T-helper 1 cell (primary cell): Measurements from ENCODE around the gene ESAM.

Experiments used
- DNase-seq, 5 donors: peaks; one replicate each; pipeline ENCODE4 v3.0.0-alpha.2; 2012 to 2020

The ESAM gene

DNA sequence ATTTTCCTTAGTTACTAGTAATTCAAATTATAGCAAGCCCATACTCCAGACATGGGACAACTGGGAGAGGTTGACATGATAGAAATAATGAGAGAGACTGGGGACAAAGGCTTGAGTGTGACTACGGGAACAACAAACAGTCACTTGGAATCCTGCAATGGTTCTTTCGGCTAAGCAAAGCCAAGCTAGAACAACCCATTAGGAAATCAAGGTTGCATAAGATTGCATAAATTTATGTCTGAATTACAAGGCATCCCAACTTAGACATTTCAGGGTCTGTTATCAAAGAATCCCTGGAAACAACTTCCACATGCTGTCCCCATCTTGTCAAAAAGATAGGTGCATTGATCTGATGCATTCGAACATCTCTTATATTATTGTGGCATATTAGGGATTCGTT, 32.5 kb downstream of the ESAM start:
- no peak for DNase-seq

DNA sequence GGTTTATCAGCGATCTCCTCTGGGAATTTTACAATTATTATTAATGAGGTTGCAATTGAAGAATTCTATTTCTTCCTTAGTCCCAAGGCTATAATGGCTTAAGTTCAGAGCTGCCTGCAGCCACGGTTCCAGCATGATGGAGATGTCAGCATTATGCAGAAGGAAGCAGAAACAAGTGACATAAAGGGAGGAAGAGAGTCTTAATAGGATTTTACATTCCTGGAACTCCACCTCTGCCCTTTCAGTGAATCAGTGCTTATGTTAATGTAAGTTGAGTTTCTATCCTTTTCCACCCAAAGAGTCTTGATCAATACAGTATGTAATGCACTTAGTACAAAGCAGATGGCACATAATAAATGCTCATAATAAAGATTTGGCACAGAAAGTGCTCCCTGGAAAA, 34.0 kb downstream of the ESAM start:
- no peak for DNase-seq

DNA sequence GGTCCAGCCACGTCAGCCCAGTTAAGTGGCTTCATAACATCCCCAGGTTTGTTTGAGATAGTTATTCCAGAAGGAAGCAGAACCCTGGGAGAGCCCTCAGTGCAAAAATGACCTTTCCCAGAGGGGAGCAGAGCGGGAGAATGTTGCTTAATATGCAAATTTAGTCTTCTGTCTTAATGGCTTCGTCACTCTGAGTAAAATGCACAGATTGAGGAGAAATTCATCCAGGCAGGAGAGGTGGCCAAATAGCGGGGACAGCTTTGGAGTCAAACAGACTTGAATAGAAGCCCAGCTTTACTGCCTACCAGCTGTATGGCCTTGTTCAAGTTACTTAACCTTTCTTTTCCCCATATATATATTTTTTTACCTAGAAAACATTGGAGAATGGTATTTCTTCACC, 34.6 kb downstream of the ESAM start:
- DNase-seq: no peak

DNA sequence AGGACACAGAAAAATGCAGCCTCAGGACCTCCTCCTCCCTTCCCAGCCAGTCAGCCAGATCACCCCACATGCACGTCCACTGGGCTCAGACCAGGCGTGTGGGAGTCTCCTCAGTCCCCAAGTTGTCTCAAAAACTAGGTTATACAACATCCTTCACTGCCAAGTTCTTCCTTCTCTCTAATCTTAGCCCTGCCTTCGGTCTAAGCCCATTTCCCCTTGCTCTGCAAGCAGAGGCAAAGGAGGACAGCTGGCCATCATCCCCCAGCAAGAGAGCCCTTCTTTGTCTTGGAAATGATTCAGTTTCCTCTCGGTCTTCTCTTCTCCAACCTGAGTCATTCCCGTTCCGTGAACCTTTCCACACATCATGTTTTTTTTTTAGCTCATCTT, 36.4 kb downstream of the ESAM start:
- no peak for DNase-seq

DNA sequence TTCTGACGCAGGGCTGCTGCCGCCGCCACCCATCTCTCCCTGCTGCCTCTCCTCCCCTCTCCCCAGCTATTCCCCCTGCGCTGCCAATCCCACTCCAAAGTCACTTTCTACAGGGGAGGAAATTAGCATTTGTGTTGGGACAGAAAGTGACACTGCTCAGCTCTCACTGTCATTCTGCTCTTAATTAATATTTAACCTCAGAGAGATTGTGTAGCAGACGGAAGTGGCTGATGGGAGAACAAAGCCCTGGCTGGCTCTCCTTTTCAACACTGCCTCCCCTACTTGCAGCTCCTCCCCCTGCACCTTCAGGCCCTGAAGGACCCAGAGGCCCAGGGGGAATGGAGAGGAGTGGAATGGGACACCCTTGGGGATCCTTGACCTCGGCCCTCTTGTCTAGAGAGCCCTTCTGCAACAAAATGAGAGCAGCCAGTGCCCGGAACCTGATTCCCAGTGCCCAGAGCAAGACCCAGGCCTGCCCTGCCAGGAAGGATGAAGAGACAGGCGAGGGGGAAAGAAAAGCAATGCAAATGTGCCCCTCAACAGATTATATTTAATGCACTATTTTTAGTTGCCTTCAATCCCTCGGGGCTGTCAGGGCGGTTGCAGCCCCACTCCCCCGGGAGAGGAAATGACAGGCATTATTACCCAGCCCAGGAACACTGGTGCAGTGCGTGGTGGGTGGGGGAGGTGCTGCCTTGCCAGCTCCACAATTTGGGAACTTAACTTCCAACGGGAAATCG, 36.9 kb downstream of the ESAM start:
- no peak for DNase-seq

DNA sequence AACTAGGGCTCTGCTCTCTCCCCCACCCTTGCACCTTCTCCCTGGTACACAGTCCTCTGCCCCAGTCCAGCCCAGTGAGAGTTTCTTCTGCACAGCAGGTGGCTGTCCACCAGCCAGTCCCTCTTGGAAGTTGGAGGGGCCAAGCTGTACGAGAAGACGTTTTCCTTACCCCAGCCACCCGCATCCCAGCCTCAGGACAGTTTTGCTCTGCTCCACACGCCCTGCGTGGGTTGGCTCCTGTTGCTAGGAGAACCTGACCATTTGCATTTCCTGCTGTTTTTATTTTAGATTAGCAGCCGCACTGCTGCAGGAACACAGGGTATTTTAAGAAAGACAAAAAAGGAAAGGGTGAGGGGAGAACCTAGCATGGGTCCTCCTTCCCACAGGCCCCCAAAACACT, 39.9 kb downstream of the ESAM start:
- DNase-seq: no peak

DNA sequence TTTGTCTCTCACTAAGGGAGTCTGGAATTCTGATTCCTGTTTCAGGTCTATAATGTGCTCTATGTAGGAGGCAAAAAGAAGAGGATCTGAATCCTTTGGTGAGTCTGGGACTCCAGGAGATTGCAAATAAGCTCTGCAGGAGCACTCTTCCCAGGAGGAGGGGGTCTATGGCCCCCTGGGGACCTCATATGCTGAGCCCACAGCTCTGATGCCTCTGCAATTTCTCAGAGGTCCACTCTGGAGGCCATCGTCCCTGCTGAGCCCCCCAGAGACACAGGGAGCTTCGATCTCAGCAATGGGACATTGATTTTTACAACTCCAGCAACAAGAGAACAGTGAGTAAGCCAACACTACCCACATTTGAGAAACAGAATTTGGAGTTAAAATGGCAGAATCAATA, 42.6 kb downstream of the ESAM start:
- DNase-seq: no peak

DNA sequence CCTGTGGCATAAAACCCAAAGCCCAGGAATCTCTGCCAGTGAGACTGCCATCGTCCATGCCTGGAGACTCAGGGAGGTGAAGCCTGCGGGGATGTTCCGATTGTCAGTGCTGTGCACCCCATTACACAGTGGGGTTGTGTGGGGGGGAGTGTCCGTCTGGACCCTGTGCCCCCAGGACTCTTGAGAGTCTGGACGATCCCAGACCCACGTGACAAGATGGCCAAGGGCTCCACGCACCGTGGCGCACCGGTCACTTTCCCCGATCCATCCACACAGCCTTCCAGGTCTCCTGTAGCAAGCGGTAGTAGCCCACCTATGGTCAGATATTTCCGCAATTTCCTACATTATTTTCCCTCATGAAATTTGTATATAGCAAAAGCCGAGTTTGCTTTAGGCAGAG, 43.3 kb downstream of the ESAM start:
- no peak for DNase-seq

DNA sequence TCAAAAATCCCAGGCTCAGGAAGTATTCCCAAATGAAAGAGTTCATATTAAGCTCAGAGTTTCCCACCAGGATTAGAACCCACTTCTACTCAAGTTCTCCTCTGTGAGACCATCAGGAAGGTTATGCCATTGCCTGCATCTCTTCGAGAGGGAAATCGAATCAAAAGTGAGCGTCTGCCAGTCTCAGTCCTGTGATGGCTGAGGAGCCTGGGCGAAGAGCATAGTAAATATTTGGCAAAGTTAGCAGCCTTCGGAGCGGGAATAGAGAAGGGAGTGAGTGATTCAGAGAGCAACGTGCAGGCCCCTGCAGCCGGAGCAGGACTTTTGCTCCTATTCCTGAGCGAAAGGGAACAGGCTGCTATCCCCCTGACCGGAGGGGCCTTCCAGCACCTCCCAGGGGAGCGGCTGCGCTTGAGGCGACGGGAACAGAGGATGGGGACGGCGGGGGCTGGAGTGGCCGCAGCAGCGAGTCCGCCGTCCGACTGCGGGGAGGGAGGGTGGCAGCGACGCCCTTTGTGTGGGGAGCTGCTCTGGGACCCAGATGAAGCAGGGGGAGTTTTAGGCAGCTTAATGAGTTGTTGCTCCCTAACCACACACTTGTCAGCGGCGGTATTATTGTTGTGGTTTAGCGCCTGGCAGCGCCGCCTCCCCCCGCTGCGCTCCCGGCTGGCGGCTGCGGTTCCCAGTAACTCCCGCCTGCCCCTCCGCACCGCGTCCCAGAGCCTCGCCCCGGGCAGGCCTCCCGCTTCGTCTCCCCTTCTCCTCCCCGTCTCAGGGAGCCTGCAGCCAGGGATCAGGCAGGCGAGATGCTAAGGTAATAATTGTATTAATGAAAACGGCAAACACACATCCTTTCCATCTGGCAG, 44.1 kb downstream of the ESAM start:
- peak in 3 of 5 donors; percentile 10 to 22 (median 18) for DNase-seq

DNA sequence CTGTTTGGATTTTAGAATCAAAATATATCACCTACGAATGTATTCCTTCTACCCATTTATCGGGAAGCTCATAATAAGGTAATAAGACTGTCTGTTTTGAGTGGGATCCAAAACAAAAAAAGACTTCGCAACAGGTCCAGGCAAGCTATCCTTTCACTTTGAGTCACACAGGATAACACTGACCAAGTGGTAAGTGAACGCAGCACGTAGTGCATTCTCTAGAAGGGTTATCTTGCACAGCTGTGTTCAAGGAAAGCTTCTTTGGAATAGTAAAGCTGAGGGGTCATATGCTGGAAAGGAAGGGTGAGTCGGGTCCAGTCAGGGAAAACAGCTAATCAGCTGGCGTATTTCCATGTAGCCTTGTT, 44.7 kb downstream of the ESAM start:
- DNase-seq: no peak

DNA sequence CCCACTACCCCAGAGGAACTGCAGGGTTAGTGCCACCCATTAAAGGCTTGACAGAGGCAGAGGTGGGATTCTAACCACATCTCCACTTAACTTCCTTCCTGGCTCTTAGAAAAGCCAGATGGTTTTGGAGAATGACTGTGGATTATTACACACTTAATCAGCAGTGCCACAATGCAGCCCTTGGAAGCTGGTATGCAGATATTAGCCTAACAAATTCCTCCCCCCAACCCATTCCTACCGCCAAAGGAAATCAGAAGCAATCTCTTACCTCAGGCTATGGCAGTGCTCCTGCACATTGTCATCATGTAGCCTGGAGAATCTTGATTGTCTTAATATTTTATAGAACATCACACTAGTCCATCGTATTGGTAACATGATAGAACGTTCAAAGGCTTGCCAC, 45.5 kb downstream of the ESAM start:
- no peak for DNase-seq

DNA sequence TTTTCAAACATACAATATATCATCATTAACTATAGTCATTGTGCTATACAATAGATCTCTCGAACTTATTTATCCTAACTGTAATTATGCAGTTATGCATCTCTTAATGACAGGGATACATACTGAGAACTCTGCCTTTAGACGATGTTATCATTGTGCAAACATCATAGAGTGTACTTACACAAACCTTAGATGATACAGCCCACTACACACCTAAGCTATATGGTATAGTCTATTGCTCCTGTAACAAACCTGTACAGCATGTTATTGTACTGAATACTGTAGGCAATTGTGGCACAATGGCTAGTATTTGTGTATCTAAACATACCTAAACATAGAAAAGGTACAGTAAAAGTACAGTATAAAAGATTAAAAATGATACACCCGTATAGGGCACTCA, 49.7 kb downstream of the ESAM start:
- no peak for DNase-seq

DNA sequence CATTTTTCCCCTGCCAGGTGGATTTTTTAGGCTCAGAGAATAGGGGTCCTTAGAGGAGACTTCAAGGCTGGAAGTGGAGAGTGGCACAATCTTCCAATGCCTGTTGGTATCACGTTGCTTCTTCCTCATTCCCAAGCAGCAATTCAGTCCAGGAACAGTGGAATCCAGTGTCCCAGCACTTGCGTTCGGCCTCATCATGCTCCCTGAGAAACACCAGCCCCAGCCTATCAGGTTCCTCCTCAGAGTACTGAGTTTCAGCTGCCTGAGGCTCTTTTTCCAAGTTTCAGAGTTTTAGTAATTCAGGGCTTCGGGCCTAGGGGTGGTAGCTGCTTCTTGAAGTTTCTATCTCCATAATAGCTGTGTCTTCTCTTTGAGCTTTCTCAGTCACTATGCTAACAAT, 54.3 kb downstream of the ESAM start:
- DNase-seq: no peak
